ENCODE measurements around the gene MYL6. TPM values are rescaled to one million over a fixed set of nuclear protein-coding genes. Genes with fewer than 3 reads are reported as not detected.

Gene MYL6
- total RNA-seq, 1 donor from 2014 or later = 590 TPM

DNA sequence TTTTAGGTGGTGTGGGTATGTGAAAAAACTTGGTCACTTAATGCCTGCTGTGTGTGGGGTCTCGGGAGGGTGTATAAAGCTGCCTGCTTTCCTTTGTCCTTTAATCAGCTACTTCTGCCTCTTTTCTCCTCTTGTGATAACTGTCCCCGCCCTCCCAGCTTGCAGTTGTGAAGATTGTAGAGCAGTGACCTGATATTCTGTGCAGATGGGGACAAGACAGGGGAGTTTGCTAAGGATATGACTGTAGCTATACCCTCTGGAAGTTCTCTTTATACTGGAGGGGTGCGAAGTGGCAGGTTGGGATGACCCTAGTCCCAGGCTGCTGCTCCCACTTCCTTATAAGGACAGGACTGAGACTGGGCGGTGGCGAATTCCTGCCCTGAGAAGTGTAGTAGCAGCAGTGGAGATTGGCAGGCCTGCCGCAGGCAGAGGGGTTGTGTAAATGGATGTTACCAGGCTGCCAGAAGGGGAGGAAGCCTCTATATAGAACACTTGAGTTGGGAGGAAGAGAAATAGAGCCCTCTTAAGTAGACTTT, 835 bp downstream of the MYL6 start:
- peak overlapping the region; percentile 98 for H3K4me3 ChIP-seq (ENCODE audit: low read depth, low read length)
- no peak for FAIRE-seq
- peaks cover 29% of the 10 kb centered on the region for H3K36me3 ChIP-seq (ENCODE audit: control insufficient read depth, insufficient read depth, low read length)
- peak; percentile 65 for DNase-seq (ENCODE audit: low read depth)
- no peaks in the 10 kb centered on the region for H3K27me3 ChIP-seq (ENCODE audit: control insufficient read depth, insufficient read depth, low read length)
- TF ChIP-seq, protein P1, sequence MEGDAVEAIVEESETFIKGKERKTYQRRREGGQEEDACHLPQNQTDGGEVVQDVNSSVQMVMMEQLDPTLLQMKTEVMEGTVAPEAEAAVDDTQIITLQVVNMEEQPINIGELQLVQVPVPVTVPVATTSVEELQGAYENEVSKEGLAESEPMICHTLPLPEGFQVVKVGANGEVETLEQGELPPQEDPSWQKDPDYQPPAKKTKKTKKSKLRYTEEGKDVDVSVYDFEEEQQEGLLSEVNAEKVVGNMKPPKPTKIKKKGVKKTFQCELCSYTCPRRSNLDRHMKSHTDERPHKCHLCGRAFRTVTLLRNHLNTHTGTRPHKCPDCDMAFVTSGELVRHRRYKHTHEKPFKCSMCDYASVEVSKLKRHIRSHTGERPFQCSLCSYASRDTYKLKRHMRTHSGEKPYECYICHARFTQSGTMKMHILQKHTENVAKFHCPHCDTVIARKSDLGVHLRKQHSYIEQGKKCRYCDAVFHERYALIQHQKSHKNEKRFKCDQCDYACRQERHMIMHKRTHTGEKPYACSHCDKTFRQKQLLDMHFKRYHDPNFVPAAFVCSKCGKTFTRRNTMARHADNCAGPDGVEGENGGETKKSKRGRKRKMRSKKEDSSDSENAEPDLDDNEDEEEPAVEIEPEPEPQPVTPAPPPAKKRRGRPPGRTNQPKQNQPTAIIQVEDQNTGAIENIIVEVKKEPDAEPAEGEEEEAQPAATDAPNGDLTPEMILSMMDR (IDR thresholded peaks at IDR 0.05; ENCODE audit: insufficient read depth, low read length, severe bottlenecking) = no peak

DNA sequence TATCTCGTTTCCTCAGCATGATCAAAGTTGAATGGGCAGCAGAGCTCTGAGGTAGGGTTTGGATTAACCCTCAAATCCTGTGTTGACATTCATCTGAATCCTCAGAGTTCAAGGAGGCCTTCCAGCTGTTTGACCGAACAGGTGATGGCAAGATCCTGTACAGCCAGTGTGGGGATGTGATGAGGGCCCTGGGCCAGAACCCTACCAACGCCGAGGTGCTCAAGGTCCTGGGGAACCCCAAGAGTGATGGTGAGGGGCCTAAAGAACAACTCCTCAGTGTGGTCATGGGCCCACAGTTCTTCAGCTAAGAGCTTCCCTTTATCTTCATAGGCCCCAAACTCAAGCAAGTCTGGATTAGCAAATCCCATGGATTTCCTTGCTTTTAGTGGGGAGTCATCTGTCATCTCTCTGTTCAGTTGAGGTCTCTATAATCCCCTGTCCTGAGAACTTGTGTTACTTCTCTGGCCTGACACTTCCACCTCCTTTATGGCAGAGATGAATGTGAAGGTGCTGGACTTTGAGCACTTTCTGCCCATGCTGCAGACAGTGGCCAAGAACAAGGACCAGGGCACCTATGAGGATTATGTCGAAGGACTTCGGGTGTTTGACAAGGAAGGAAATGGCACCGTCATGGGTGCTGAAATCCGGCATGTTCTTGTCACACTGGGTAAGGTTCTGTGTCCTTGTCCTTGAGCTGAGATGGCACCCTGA, 1.5 kb downstream of the MYL6 start:
- Histone ChIP-seq H3K36me3 (ENCODE audit: control insufficient read depth, insufficient read depth, low read length) (peaks cover 31% of the 10 kb centered on the region), H3K4me3 (ENCODE audit: low read depth, low read length) (peak overlapping the region; percentile 98), H3K27me3 (ENCODE audit: control insufficient read depth, insufficient read depth, low read length) (no peaks in the 10 kb centered on the region)
- FAIRE-seq (no peak), DNase-seq (ENCODE audit: low read depth) (no peak)
- TF ChIP-seq, protein P1 (IDR thresholded peaks at IDR 0.05; ENCODE audit: insufficient read depth, low read length, severe bottlenecking) = no peak

DNA sequence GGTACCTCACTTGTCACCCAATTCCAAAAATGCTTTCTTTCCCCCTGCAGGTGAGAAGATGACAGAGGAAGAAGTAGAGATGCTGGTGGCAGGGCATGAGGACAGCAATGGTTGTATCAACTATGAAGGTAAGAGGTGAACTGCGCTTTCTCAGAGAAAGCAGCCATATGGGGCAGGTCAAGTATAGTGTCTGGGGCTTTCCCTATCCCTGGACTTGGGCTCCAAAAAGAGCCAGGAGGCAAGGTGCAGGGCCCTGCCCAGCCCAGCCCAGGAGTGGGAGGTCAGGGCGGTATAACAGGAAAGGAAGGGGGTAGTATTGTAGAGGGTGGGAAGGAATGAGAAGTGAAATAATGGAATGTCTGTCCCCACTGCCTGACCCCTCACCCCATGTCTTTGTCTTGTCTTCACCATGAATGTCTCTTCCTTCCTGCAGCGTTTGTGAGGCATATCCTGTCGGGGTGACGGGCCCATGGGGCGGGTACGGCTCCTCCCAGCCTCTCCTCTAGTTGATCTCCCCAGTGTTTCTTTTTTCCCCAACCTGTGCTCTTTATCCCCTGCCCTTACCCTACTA, 2.1 kb downstream of the MYL6 start:
- TF ChIP-seq, protein P1 (IDR thresholded peaks at IDR 0.05; ENCODE audit: insufficient read depth, low read length, severe bottlenecking) = no peak
- Histone ChIP-seq H3K27me3 (ENCODE audit: control insufficient read depth, insufficient read depth, low read length) (no peaks in the 10 kb centered on the region), H3K36me3 (ENCODE audit: control insufficient read depth, insufficient read depth, low read length) (peaks cover 33% of the 10 kb centered on the region), H3K4me3 (ENCODE audit: low read depth, low read length) (peak overlapping the region; percentile 98)
- no peak for FAIRE-seq
- peak; percentile 36 for DNase-seq (ENCODE audit: low read depth)

DNA sequence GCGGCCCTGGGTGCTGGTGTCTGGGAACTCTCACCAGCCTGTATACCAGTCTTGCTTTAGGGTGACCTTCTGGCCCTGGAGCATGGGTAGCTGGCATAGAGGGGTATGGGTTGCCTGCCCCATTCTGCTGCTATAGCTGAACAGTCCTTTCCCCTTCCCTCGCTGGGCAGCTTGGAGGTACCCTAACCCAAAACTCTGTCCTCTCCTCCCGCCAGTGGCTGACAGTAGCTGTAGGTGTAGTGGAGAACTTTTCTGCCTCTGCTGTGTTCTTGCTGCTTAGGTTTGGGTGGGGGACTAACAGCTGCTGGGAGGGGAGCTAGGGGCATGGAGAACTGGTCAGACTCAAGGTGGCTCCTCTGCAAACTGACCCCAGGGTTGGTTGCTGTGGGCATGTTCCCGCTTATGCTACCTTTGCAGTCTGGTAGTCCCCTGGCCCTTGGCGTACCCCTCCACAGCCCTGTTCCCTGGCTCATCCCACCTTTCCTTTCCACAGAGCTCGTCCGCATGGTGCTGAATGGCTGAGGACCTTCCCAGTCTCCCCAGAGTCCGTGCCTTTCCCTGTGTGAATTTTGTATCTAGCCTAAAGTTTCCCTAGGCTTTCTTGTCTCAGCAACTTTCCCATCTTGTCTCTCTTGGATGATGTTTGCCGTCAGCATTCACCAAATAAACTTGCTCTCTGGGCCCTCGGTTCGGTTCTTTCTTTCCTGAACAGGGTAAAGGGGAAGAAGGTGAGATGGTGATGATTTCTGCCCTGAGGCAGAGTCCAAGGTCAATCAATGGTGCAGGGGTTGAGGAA, 2.9 kb downstream of the MYL6 start:
- TF ChIP-seq, protein P1 (IDR thresholded peaks at IDR 0.05; ENCODE audit: insufficient read depth, low read length, severe bottlenecking) = no peak
- DNase-seq (ENCODE audit: low read depth) (no peak), FAIRE-seq (no peak)
- H3K36me3 ChIP-seq (ENCODE audit: control insufficient read depth, insufficient read depth, low read length) = peaks cover 37% of the 10 kb centered on the region
- H3K4me3 ChIP-seq (ENCODE audit: low read depth, low read length) = no peak overlapping the region
- no peaks in the 10 kb centered on the region for H3K27me3 ChIP-seq (ENCODE audit: control insufficient read depth, insufficient read depth, low read length)

DNA sequence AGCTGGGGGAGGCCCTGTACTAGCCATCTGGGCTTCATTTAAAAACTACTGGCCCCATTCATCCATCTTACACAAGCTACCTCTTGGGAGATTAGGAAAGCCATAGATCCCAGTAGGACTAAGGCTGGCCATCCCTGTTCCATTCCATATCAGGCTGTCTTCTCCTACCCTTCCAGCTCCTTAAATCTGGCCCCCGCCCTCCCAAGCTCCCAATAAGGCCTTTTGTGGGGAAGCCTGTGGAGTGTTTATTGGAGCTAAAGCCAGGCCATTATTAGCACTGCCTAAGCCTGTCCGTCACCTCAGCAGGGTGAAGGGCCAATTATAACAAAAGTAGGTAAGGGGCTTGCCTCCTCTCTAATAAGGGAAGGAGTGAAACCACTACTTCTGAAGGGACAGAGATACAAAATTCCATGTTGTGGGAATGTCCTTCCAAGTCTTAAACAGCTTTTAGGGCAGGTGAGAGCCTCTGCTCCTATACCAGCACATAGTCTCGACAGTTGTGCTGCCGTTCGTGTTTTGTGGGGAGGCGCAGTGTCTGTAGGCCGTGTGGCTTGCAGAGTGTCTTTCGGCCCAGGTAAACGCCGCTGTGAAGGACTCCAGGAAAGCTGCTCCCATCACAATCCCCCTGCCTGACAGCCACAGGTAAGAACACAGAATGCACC, 3.7 kb downstream of the MYL6 start:
- FAIRE-seq (no peak), DNase-seq (ENCODE audit: low read depth) (no peak)
- Histone ChIP-seq H3K36me3 (ENCODE audit: control insufficient read depth, insufficient read depth, low read length) (peaks cover 37% of the 10 kb centered on the region), H3K4me3 (ENCODE audit: low read depth, low read length) (no peak overlapping the region), H3K27me3 (ENCODE audit: control insufficient read depth, insufficient read depth, low read length) (no peaks in the 10 kb centered on the region)
- TF ChIP-seq, protein P1 (IDR thresholded peaks at IDR 0.05; ENCODE audit: insufficient read depth, low read length, severe bottlenecking) = no peak
